GM23338 (cell line): ENCODE measurements around the gene RGS6. TPM values are rescaled to one million over a fixed set of nuclear protein-coding genes. Genes with fewer than 3 reads are reported as not detected.

Experiments used
- ATAC-seq: fragments of 200-7000 bp; cut with Tn5 transposase; 3 replicates; pipeline ENCODE4 v1.9.1; 2020
- DNase-seq: peaks from one replicate; pipeline ENCODE4 v3.0.0-alpha.2; 2015; ENCODE audit warnings: low spot score
- H2AFZ ChIP-seq: fragments of 200-600 bp; sonication (generic); 2 replicates; pipeline ENCODE4 v1.8.0; 2016; ENCODE audit warnings: antibody characterized with exemption, mild to moderate bottlenecking, moderate library complexity
- H3F3A ChIP-seq: fragments of 200-600 bp; sonication (generic); replicated peaks from 2 replicates; pipeline ENCODE4 v1.8.0; 2017; ENCODE audit warnings: antibody characterized with exemption, mixed run types, low read depth
- H3K27ac ChIP-seq: fragments of 200-600 bp; sonication (generic); 2 replicates; pipeline ENCODE4 v1.6.1; 2016; ENCODE audit warnings: low read depth
- H3K27me3 ChIP-seq: fragments of 200-600 bp; sonication (generic); 2 replicates; pipeline ENCODE4 v1.8.0; 2016; ENCODE audit warnings: mild to moderate bottlenecking, mixed run types, moderate library complexity; ENCODE audit not compliant: insufficient read depth
- H3K36me3 ChIP-seq: fragments of 200-600 bp; sonication (generic); 2 replicates; pipeline ENCODE4 v1.8.0; 2016; ENCODE audit warnings: mild to moderate bottlenecking; ENCODE audit not compliant: insufficient read depth
- H3K4me1 ChIP-seq: fragments of 200-600 bp; sonication (generic); 2 replicates; pipeline ENCODE4 v1.8.0; 2016; ENCODE audit warnings: mild to moderate bottlenecking, moderate library complexity; ENCODE audit not compliant: insufficient read depth
- H3K4me2 ChIP-seq: fragments of 200-600 bp; sonication (generic); 2 replicates; pipeline ENCODE4 v1.7.1; 2017; ENCODE audit warnings: mixed run types
- H3K4me3 ChIP-seq: fragments of 200-600 bp; sonication (generic); 2 replicates; pipeline ENCODE4 v1.6.1; 2016; ENCODE audit warnings: mixed run types
- H3K79me2 ChIP-seq: fragments of 200-600 bp; sonication (generic); replicated peaks from 2 replicates; pipeline ENCODE4 v1.8.0; 2017; ENCODE audit warnings: mild to moderate bottlenecking; ENCODE audit not compliant: insufficient read depth
- H3K9me2 ChIP-seq: fragments of 200-600 bp; sonication (generic); 2 replicates; pipeline ENCODE4 v1.8.0; 2017; ENCODE audit not compliant: insufficient read depth
- H4K20me1 ChIP-seq: fragments of 200-600 bp; sonication (generic); replicated peaks from 2 replicates; pipeline ENCODE4 v1.8.0; 2017; ENCODE audit warnings: mild to moderate bottlenecking; ENCODE audit not compliant: insufficient read depth
- H3K27ac Mint-ChIP-seq: 2 replicates; pipeline ENCODE4 v1.8.0; 2020; ENCODE audit warnings: inconsistent platforms, mild to moderate bottlenecking, moderate library complexity, mixed read lengths
- H3K27me3 Mint-ChIP-seq: 3 replicates; pipeline ENCODE4 v1.8.0; 2022; ENCODE audit warnings: low read depth, mild to moderate bottlenecking, moderate library complexity, mixed read lengths, inconsistent platforms; ENCODE audit not compliant: insufficient read depth, poor library complexity
- H3K36me3 Mint-ChIP-seq: 3 replicates; pipeline ENCODE4 v1.8.0; 2021; ENCODE audit warnings: low read depth, mild to moderate bottlenecking, inconsistent platforms, moderate library complexity, mixed read lengths
- H3K4me1 Mint-ChIP-seq: 3 replicates; pipeline ENCODE4 v1.8.0; 2020; ENCODE audit warnings: mild to moderate bottlenecking, inconsistent platforms, mixed read lengths
- H3K4me3 Mint-ChIP-seq: 3 replicates; pipeline ENCODE4 v1.8.0; 2021; ENCODE audit warnings: moderate library complexity, mild to moderate bottlenecking, inconsistent platforms, mixed read lengths
- H3K9me3 Mint-ChIP-seq: 3 replicates; pipeline ENCODE4 v1.8.0; 2020; ENCODE audit warnings: moderate library complexity, mild to moderate bottlenecking, inconsistent platforms, mixed read lengths
- CTCF ChIP-seq, 2 experiments: fragments of 200-600 bp in 1 of 2; sonication (generic) in 1 of 2; conservative IDR thresholded peaks; 2 replicates each; pipeline versions ENCODE4 v1.5.1 to v1.6.1; 2016 to 2017; ENCODE audit warnings: antibody characterized with exemption in 2 of 2, low read depth in 2 of 2, mild to moderate bottlenecking in 2 of 2, moderate library complexity in 1 of 2
- JUNB ChIP-seq: IDR thresholded peaks from one replicate; pipeline ENCODE4 v1.6.1; 2016; ENCODE audit warnings: antibody characterized with exemption; ENCODE audit not compliant: unreplicated experiment
- POLR2AphosphoS5 ChIP-seq: IDR thresholded peaks from 2 replicates; pipeline ENCODE4 v1.6.1; 2016; ENCODE audit warnings: antibody characterized with exemption, low read depth
- REST ChIP-seq: IDR thresholded peaks from one replicate; pipeline ENCODE4 v1.6.1; 2018; ENCODE audit warnings: antibody characterized with exemption; ENCODE audit not compliant: unreplicated experiment
- STAT1 ChIP-seq: IDR thresholded peaks from one replicate; pipeline ENCODE4 v1.6.1; 2016; ENCODE audit warnings: antibody characterized with exemption; ENCODE audit not compliant: unreplicated experiment
- ZNF114 ChIP-seq: fragments of 250-450 bp; sonication (Bioruptor Pico); IDR thresholded peaks from 2 replicates; pipeline ENCODE4 v1.5.0; 2020; ENCODE audit warnings: mild to moderate bottlenecking, moderate library complexity
- ZNF462 ChIP-seq: fragments of 250-450 bp; sonication (Bioruptor Pico); IDR thresholded peaks from 2 replicates; pipeline ENCODE4 v1.5.0; 2020; ENCODE audit warnings: mild to moderate bottlenecking, moderate library complexity
- polyA plus RNA-seq: library from polyadenylated mRNA; unstranded; fragments of >200 nt; fragmentation: Nextera tagmentation; extraction: Ambion mirVana; gene quantifications from 2 replicates; pipeline ENCODE4 v1.2.1, GENCODE V29; 2016
- total RNA-seq: library from RNA; depleted of rRNA; stranded (reverse); fragments of >200 nt; shearing (Covaris generic); gene quantifications from 2 replicates; pipeline ENCODE4 v1.2.3, GENCODE V29; 2014

Gene RGS6
- total and polyA plus RNA-seq, 2 experiments from 2014 or later: 0.66 to 0.83 TPM

GRCh38 chr14:72315714-72316113 lies 383.5 kb downstream of the RGS6 start (continued):
- TF ChIP-seq CTCF (conservative IDR thresholded peaks at IDR 0.05; ENCODE audit: low read depth in 2 of 2) (no peak), ZNF114 (no peak), POLR2AphosphoS5 (no peak), REST (no peak), STAT1 (no peak)

- no peaks in the 10 kb centered on the region for H3F3A ChIP-seq
- H3K4me3 ChIP-seq: no peak overlapping the region
- Mint-ChIP-seq H3K9me3 (peaks cover 6% of the 10 kb centered on the region; the same call in 2 of the 3 replicates), H3K36me3 (no peaks in the 10 kb centered on the region), H3K4me3 (no peak overlapping the region), H3K27ac (no peak overlapping the region), H3K4me1 (peaks cover 7% of the 10 kb centered on the region; the same call in 2 of the 3 replicates), H3K27me3 (no peaks in the 10 kb centered on the region)
- TF ChIP-seq JUNB (no peak), CTCF (conservative IDR thresholded peaks at IDR 0.05; ENCODE audit: low read depth in 2 of 2) (no peak), ZNF462 (CRISPR knock-in tag) (no peak)
- peaks cover 4% of the 10 kb centered on the region; the same call in 1 of the 2 replicates for H3K9me2 ChIP-seq
- DNase-seq (no peak), ATAC-seq (no peak)
- no peak overlapping the region for H2AFZ ChIP-seq
- H3K36me3 ChIP-seq: no peaks in the 10 kb centered on the region
- H3K4me1 ChIP-seq: no peaks in the 10 kb centered on the region
- no peaks in the 10 kb centered on the region for H4K20me1 ChIP-seq
- H3K27ac ChIP-seq: no peak overlapping the region
- no peak overlapping the region for H3K4me2 ChIP-seq
- no peaks in the 10 kb centered on the region for H3K79me2 ChIP-seq
- H3K27me3 ChIP-seq: no peaks in the 10 kb centered on the region
Observed at GRCh38 chr14:72318648-72319047, 386.4 kb downstream of the RGS6 start.
